Amygdala (tissue), 56 donors: ENCODE data around the gene FAM187B.

ENCODE experiments used
- DNase-seq, 56 donors: peaks; one replicate each; lab custom pipeline; 2025; lab: John Stamatoyannopoulos, UW

The FAM187B gene

DNA sequence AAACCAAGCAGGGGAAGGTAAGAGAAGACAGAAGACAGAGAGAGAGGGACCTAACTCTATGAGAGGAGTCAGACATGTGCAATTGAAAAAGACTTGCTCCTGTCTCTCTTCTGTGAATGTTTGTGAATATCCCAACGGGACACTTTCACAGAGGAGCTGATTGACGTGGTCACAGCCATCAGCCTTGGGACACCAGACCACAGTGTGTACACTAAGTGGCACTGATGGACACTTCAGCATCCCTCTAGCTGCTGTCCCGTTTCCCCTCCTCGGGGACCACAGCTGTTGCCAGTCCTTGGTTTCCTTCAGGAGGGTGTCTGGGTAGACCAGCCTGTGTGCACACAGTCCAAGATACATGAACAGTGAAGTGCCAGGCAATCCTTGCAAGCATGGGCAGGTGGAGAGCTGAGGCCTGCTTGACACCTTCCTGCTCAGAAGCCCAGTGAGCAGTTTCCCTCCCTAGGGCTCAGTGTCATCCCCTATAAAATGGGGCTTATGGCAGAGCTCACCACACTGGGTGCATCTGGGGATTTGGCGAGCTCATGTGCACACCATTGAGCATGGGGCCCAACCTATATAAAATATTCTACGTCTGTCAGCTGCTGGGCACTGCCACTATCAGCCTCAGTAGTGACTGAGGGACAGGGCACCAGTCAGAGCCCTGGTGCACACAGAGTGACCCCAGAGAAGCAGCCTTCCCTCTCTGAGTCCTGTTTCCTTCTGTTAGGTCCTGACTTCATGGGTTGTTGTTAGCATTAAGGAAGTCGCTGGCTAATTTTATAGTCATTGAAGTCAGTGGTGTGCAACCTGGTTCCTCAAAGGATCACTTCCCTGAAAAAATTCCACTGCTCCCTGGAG, 36.0 kb upstream of the FAM187B start:
- DNase-seq, result no peak

DNA sequence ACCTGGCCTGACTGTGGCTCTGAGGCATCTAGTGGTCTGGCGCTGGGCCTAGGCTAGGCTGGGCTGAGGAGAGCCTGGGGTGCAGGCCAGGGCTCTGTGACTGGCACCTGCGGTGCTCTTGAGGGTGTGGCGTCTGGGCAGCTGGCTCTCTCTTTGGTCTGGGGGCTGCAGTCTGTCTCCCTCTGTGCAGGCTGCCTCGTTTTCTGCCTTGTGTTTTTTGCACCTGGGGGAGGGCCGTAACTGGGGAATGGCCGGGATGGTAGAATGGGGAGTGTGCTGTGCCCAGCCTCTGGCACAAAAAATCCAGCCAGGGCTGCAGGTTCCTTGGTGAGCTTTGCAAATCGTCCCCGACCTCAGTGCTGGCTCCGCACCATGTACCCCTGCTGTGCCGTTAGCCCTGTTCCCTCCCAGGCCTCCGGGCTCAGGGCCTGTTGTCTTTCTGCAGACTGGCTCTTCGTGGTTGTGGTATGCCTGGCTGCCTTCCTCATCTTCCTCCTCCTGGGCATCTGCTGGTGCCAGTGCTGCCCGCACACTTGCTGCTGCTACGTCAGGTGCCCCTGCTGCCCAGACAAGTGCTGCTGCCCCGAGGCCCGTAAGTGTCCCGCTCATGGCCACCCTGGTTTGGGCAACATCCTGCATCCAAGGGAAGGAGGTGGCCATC, 33.7 kb upstream of the FAM187B start:
- no peak for DNase-seq

DNA sequence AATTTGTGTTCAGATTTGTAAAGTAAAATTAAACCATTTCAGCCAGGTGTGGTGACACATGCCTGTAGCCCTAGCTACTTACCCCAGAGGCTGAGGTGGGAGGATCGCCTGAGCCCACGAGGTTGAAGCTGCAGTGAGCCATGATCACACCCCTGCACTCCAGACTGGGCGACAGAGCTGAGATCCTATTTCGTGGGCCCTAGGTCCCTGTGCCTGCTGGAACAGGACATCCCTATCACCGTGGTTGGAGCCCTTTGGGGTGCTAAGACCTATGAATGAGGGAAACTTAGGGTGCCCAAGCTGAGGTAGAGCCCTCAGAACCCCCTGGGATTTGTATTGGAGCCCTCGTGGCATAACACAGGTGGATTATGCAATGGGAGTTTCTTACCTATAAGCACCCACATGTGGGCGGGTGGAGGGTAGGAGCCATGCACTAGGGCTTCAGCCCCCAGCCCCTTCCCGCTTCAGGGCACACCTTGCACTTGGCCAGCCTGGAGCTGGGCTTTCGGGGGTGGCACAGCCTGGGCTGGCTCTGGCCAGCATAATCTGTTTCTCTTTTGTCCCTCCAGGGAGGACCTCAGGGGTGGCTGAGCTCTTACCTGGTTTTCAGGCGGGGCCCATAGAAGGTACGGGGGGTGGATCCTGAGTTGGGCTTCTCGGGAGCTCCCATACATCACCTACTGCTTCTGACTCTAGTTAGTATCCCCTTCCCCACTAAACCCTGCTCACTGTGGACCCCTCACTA, 33.0 kb upstream of the FAM187B start:
- no peak for DNase-seq

DNA sequence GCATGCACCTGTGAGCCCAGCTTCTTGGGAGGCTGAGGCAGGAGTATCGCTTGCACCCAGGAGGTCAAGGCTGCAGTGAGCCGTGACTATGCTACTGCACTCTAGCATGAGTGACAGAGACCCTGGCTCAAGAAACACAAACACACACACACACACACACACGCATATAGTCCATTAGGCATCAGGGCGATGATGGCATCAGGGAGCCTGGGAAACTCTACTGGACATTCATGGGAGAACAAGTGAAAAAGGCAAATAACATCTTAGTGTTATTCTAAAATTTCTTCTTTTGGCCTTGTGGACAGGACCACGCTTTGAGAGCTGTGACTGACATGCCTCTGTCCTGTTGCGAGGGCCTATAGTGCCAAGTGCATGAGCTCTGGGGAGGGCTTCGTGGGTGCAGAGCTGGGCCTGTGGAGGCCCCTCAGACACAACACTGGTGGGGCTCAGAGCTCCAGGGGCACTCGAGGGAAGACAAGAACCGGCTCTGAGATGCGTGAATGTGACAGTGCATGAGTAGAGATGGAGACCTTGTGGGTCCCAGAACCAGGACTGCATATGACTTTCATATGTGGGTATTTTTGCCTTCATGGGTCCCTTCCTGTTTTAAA, 32.3 kb upstream of the FAM187B start:
- DNase-seq, result no peak

DNA sequence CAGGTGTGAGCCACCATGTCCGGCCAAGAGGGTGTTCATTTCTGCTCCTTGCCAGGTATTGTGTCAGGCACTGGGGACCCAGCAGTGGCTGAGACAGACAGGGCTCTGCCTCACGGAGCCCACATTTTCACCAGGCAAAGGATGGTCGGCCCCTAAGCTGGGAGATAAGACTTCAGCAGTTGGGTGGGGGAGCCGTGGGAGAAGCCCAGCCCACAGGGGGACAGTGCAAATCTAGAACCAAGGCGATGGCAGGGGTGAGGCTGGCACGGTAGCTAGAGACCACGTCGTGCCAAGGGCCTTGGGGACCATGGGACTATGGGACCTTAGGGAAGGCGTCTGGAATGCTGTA, 28.5 kb upstream of the FAM187B start:
- DNase-seq, result no peak

DNA sequence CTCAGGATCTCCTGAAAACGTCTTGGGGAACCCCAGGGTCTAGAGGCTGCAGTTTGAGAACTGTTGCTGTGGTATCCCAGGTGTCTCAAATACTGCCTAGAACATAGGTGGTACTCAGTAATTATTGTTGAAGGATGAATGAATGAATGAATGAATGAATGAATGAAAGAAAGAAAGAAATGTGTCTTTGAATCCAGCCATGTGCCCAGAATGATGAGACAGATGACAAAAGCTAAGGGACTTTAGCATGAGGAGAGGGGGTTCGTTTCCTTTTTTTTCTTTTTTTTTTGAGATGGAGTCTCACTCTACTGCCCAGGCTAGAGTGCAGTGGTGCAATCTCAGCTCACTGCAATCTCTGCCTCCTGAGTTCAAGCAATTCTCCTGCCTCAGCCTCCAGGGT, 28.0 kb upstream of the FAM187B start:
- DNase-seq, result no peak

DNA sequence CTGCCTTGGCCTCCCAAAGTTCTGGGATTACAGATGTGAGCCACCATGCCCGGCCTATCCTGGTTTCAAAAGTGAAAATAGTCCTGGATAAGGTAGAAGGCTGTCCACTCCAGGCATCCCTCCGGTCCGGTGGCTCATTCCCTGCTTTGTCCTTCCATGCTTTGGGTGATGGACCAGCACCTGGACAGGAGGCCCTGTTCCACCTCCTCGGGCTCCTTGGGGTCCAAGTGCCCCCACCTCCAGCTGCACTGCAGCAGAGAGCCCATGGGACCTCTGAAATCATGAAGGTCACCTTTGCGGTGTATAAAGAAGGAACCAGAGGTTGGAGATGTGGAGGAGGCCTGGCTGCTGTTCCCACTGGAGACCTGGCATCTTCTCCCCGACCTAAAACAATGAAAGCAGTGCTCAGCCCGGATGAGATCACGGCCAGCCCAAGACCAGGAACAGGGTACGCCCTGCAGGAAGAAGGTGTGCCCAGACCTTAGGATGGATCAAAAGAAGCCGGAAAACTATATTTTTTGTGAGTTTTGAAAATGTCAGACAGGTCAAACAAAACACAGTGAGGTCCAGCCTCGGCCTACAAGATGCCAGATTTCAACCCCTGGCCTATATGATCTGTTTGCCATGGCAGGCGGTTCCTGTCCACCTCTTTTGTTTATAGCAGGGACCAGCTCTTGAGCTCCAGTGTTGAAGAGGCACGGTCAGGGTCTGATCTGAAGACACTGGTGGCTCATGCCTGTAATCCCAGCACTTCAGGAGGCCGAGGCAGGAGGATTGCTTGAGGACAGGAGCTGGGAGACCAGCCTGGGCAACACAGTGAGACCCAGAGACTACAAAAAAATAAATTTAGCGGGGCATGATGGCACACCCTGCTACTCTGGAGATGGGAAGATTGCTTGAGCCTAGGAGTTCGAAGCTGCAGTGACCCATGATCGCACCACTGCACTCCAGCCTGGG, 26.1 kb upstream of the FAM187B start:
- no peak for DNase-seq

DNA sequence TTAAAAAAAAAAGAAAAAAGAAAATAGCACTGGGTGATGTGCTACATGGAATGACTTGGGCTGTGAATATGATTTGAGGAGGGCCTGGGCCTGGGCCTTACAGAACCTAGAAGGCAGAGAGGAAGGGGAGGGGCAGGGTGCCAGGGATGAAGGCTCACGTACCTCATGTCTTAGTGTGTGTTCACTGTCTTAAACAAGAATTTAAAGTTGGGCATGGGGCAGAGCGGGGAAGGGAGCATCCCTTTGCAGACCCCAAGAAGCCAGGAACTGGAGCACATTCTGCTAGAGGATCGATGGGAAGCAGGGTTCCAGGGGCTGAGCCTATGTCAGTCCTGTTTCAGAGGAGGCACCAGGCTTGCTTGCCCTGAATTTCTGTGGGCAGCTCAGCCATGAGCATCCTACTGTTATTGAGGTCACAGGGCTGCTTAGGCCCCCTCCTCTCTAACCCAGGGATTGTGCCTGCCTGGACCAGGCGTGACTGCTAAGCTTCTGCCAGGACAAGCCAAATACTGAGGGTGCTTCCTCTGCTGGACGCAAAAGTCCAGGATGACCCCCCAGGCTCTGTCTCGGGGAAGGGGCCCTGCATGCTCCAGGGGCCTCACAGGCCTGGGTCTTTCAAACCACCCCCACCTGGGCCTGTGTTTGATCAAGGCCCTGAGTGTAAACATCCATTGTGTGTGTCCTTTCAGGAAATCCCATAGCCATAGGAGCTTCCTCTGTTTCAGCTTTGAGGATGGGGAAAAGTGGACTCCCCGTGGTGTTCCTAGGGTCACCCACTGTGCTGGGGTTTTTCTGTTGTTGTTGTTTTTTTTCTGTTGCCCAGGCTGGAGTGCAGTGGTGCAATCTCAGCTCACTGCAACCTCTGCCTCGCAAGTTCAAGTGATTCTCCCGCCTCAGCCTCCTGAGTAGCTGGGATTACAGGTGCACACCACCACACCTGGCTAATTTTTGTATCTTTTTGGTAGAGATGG, 25.1 kb upstream of the FAM187B start:
- DNase-seq, result no peak

DNA sequence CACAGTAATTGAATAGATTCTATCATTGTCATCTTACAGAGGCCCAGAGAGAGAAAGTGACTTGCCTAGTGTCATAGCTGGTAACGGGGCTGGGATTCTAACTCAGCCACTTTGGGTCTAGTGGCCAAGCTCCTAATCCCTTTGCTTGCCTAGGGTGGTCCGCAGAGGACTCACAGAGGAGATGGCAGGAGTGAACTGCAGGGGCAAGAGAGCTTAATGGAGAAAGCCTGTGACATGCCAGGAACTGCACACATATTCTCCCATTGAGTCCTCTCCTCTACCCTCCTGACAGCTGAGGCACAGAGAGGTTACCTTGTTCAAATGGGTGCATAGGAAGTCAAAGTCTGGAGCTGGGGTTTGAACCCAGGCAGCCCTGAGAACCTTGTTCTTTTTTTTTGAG, 22.9 kb upstream of the FAM187B start:
- no peak for DNase-seq

DNA sequence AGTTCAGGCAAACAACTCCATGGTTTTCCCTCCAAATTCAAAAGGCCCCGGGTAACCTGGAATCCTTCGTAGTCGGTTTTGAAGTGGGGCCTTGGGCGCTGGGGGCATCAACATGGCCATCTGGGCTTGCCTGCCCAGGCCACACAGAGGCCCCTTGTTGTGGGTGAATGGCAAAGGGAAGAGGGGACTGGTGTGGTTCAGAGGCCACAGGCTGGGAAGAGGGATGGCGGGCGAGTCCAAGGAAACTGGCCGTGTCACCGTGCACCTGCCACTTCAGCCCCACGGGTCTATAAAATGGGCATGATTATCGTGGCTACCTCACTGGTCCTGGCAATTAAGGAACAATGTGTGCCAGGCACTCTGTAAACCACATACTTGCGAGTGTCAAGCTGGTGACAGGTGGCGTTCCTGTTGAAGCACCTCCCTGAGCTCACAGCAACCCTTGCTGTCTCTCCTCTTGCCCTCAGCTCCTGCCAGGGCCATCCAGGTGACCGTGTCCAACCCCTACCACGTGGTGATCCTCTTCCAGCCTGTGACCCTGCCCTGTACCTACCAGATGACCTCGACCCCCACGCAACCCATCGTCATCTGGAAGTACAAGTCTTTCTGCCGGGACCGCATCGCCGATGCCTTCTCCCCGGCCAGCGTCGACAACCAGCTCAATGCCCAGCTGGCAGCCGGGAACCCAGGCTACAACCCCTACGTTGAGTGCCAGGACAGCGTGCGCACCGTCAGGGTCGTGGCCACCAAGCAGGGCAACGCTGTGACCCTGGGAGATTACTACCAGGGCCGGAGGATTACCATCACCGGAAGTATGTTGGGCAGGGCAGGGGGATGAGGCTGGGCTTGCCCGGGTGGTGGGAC, 21.5 kb upstream of the FAM187B start:
- DNase-seq, result no peak

DNA sequence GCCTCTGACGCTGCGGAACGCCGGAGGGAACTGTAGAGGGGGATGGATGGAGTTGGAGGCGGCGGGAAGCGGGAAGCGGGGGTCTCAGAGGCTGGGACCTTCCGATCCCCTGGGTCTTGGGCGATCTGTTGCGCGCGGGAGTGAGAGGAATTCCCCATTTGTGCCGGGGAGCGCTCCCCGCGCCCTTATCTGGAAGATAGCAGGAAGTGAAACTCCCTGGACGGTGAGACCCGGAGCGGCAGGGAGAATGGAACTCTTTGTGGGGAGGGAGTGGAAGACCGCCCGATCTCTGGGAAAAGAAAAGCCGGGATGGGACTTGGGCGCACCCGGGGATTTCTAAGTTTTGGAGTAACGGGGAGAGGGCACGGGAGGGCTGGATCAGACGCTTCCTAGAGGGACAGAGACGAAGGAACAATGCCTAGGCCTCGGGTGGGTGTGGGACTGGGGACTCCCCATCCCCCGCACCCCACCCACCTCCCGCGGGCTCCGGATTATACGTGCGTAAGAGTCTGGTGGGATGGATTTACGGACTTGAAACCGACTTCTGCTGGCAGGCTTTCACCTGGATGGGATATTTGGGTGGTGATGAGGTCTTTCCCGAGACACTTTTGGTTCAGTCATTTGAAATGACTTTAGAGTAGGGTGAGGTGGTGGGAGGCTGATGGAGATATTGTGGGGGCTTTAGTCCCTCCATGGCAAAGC, 20.8 kb upstream of the FAM187B start:
- DNase-seq, result no peak

DNA sequence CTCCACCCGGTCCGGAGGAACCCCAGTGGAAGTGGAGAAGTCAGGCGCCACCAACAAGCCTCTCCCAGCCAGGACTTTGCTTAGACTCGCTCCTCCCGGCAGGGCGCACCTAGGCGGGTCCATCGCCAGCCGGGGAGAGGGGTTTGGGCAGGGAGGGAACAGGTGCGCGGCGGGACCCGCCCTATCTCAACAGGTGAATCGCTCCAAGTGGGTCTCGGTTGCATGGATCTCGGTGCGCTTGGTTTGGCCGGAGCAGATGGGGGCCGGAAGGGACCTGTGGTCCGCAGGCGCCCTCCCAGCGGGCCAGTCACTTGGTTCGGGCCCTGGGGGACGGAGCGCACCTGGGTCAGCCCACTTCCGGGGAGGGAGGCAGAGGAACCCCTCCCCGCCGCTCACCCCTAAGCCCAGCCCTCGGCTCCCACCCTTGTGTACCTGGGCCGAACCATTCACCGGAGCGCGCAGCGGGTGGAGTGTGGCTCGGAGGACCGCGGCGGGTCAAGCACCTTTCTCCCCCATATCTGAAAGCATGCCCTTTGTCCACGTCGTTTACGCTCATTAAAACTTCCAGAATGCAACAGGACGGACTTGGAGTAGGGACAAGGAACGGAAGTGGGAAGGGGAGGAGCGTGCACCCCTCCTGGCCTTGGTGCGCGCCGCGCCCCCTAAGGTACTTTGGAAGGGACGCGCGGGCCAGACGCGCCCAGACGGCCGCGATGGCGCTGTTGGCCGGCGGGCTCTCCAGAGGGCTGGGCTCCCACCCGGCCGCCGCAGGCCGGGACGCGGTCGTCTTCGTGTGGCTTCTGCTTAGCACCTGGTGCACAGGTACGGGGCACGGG, 20.0 kb upstream of the FAM187B start, which contains the start of gene LSR:
Gene LSR, plus strand, starts transcription at position 693 of the 836 bp plus-strand sequence. Its CDS starts 21 bp downstream, at position 714.
- no peak for DNase-seq

DNA sequence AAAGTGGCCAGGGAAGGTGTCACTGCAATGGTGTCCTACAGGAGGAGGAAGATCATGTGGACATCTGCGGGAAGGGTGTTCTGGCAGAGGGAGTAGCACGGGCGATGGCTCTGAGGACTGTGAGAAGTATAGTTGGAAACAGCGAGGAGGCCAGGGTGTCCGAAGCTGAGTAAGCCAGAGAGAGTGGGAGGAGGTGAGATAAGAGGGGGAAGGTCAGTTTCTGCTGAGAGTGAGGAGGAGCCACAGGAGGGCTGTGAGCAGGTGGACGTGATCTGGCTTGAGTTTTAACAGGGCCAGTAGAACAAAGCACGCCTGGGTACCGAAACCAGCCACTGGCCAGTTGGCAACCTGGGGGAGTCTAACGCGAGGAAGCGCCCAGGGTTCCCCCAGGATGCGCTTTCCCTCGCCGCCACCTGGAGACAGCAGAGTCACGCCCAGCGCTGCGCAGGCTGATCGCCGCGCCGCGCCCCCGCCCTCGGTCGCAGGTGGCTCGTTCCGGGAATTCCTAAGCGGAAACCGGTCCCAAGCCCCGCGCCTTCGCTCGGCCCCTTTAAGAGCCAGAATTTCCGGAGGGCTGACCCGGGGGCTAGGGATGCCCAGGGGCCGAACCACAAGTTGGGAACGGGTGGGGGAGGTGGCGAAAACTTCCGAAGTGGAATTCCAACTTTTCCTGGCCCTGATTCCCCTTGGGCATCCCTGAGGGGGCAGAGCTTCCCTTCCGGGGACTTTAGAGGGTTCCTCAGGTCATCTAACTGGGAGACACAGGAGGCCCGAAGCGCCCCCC, 19.2 kb upstream of the FAM187B start:
- peak in 1 of 56 donors; percentile 18 for DNase-seq

DNA sequence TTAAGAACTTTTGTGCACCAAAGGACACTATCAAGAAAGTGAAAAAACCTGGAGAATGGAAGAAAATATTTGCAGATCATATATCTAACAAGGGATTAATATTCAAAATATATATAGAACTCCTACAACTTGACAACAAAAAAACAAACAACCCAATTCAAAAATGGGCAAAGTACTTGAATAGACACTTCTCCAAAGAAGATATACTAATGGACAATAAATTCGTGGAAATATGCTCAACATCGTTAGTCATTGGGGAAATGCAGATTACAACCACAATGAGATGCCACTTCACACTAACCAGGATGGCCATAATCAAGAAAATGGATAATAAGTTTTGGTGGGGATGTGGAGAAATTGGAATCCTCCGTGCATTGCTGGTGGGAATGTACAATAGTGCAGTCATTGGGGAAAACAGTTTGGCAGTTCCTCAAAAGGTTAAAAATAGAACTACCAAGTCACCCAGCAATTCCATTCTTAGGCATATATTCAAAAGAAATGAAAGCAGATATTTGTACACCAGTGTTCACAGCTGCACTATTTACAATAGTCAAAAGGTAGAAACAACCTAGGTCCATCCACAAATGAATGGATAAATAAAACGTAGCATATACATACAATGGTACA, 18.0 kb upstream of the FAM187B start:
- DNase-seq, result no peak

DNA sequence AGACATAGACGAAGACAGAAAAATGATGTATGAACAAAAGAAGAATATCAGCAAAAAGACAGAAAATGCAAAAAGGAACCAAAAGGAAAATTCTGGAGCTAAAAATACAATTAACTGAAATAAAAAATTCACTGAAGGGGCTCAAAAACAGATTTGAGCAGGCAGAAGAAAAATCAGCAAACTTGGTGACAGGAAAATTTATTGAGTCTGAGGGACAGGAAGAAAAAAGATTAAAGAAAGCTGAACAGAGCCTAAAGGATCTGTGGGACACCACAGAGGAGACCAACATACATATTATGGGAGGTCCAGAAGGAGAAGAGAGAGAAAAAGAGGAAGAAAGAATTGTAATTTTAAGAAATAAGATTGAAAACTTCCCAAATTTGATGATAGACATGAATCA, 12.9 kb upstream of the FAM187B start:
- no peak for DNase-seq
